HG02884 (cell line): ENCODE measurements around the gene LTB4R2.
"Not testable (repeated sequence)": the region's sequence is repeated elsewhere in the genome, so short reads cannot be mapped to it uniquely, and the experiment has no call there.

Source experiments
- ATAC-seq: cut with Tn5 transposase; IDR thresholded peaks from one replicate; pipeline ENCODE4 v1.9.1; 2021; ENCODE audit warnings: mild to moderate bottlenecking, moderate library complexity; ENCODE audit not compliant: unreplicated experiment

The LTB4R2 gene

GRCh38 chr14:24338843-24339242 is 28.9 kb downstream of the LTB4R2 start:
- ATAC-seq, result no peak

GRCh38 chr14:24339284-24340151 is 29.6 kb downstream of the LTB4R2 start, which contains the start of gene RIPK3:
Gene RIPK3, minus strand, starts transcription at chr14:24339991. Its CDS starts 165 bp downstream, at chr14:24339826.
- ATAC-seq, result peak; percentile 83

DNA sequence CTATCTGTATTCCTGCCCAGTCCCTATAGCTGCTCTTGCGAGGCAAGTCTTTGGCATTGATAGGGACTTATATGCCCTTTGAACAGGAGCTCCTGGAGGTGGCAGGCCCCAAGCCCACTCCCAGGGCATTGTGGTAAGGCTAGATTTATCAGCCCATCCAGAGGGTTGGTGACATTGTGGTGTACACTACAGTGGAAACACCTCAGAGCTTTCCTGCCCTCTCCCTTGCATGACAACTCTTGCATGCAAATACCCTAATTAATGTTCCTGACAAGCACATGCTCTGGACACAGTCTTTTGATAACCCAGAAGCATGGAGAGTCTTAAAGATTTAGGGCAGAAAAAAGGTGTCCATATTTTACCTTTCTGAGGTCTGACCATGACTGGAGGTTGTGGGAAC is 30.7 kb downstream of the LTB4R2 start:
- no peak for ATAC-seq

GRCh38 chr14:24342889-24343288 is 32.9 kb downstream of the LTB4R2 start:
- ATAC-seq, result no peak

GRCh38 chr14:24343795-24344660 is 34.1 kb downstream of the LTB4R2 start:
- no peak for ATAC-seq

DNA sequence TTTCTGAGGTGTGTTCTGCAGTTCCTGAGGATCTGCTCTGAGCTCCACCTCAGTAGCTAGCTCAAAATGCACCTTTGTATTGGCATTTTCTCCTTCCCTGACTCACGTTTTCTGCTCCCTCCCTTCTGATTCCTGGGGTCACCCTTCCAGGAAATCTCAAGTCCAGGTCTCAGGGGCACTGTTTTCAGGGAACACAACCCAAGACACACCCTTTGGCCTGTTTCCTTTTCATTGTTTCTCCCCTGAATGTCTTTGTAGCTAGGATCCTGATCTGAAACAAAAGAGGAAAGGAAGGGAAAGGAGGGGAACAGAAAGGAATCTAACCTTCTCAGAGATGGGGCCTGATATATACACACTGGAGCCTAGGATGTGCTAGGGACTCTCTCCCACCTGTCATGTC is 37.2 kb downstream of the LTB4R2 start:
- no peak for ATAC-seq

- ATAC-seq, result no peak
Observed at GRCh38 chr14:24348186-24348585, 38.2 kb downstream of the LTB4R2 start.

DNA sequence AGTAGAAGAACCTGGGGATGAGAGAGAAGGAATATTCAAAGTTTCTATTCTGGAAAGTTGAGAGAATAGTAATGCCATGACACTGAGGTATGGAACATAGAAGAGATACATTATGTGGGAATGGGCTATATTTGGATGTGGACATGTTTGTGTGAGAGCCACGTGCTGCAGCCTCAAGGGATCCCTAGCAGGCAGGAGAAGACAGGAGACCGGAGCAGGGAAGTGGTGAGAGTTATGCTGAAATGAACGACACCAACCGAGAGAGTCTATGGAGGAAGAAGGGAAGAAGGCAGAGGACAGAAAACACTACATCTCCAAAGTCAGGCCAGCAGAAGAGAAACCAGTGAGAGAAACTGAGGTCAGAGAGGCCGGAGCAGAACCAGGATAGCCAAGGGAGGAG is 39.8 kb downstream of the LTB4R2 start:
- ATAC-seq, result no peak

DNA sequence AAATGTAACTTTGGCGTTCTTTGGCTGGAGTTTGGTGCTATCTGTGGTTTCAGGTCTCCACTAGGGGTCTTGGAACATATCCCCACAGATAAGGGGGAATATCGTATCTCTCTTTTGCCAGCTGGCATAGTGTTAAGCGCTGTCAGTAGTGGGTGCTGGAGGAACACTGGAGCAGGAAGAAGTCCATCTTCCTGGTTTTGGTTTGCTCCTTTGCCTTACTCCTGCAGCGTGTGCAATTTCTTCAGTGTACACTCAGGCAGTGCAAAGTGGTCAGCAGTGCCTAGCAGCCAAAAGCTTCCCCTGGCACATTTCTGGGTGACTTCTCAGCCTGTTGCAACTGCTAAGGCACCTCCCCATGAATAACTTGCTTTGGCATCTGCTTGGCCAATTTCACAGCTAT is 41.6 kb downstream of the LTB4R2 start:
- no peak for ATAC-seq

DNA sequence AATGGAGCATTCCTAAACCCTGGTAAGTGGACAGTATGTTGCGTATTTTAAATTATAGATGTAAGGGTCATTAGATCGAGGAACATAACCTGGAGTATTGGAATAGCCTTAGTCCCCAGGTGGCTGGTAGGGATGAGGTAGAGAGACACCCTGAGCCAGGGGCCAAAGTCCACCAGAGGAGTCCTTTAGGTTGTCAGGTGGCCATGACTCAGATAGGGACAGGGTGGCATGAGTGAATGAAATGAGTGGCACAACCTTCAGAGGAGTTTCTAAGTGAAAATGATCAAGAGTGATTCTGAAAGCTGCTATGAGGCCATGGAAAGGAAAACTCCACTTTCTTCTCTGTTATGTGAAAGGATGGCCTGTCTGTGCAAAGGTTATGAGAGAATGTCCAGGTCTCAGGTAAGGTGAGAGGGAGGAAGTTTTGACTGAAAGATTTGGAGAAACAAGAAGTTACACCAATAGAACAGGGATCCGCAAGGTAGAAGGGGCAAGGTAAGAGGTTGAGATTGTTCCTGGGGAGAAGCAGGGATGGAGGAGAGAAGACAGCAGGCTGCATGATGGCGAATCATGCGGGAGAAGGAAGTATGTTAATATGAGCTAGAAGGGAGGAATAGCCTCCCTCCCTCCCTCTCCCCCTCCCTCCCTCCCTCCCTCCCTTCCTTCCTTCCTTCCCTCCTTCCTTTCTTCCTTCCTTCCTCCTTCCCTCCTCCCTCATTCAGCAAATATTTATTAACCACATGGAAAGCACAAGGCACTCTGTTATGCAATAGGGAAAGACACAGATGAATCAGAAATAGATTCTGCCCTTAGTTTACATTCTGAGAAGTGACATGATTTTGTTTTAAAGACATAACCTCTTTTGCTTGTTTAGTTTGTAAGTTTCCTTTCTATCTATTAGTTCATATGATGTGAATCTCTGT is 43.9 kb downstream of the LTB4R2 start:
- no peak for ATAC-seq

DNA sequence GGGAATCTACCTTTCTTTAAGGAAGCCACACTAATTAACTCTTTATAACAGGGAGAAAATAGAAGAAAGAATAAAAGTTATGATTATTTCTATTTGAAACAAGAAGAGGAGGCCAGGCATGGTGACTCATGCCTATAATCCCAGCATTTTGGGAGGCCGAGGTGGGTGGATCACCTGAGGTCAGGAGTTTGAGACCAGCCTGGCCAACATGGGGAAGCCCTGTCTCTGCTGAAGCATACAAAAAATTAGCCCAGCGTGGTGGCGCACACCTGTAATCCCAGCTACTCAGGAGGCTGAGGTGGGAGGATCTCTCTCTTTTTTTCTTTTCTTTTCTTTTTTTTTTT is 44.5 kb downstream of the LTB4R2 start:
- ATAC-seq, result not testable (repeated sequence)

- no peak for ATAC-seq
Observed at GRCh38 chr14:24355009-24355408, 45.1 kb downstream of the LTB4R2 start.

- no peak for ATAC-seq
Observed at GRCh38 chr14:24356208-24356607, 46.3 kb downstream of the LTB4R2 start.

GRCh38 chr14:24360281-24360680 is 50.3 kb downstream of the LTB4R2 start:
- ATAC-seq, result no peak

DNA sequence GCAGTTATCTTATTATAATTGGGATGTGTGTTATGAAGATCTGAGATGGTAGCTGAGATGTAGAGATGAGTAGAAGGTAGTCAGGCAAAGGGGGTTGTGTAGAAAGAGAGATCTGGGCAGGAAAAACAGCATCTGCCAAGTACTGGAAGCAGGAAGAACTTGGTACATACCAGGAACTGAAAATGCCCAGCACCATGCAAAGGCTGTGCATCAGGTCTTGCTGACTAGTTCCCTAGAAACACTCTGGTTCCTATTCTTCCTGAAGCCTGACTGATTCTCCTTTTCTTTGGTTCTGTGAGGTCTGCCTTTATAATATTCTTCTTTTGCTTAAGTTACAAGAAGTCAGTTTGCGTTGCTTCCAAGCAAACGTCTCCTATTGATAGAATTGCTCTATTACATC is 51.4 kb downstream of the LTB4R2 start:
- ATAC-seq, result no peak
